Measurements from ENCODE around the gene LIMS1. TPM values are rescaled to one million over a fixed set of nuclear protein-coding genes. Genes with fewer than 3 reads are reported as not detected.
"Not testable (repeated sequence)": the region's sequence is repeated elsewhere in the genome, so short reads cannot be mapped to it uniquely, and the experiment has no call there.

LIMS1 gene
- total RNA-seq, 1 experiment from 2014 or later = 42.8 TPM

DNA sequence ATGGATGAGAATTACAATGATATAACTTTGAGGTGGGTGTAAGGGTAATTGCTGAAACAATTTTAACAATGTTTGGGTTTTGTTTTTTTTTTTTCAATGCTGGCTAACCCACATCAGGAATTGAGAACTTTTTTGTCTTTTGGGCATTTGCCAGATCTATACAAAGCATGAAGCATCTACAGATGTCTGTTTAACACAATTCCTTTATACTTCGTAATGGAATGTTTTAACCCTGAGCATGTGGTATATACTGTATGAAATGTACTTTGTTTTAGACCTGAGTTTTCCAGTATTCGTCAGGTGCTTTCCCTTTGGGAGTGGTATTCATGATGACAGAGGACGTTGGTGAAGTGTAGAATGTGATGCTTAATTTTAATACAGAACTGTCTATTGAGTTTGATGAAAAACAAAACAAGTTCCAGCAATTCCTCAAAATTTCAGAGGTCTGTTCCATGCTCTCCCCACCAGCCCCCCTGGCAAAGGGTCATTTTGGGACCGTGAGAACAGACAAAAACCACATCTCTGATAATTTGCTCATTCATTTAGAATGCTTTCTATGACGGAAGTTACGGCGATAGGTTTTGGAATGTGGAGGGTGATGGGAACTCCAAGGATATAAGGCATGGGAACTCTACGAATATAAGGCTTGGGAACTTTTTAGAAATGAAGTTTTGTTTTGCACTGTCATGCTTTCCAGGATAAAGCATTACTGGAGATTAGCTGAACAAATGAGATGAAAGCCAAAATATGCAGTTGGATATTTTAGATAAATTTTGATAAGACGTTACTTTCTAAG is 14.1 kb downstream of the LIMS1 start:
- no peak for DNase-seq (ENCODE audit: extremely low read depth, low read depth)

DNA sequence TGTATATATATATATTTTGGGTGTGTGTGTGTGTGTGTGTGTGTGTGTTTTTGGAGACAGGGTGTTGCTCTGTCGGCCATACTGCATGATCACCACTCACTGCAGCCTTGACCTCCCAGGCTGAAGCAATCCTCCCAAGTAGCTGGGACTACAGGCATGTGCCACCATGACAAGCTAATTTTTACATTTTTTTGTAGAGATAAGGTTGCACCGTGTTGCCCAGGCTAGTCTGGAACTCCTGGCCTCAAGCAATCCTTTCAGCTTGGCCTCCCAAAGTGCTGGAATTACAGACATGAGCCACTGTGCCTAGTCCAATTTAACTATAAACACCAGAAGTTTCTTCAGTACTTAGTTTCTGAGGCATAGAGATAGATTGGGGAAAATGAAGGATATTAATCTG is 18.3 kb downstream of the LIMS1 start:
- DNase-seq (ENCODE audit: extremely low read depth, low read depth) = no peak

DNA sequence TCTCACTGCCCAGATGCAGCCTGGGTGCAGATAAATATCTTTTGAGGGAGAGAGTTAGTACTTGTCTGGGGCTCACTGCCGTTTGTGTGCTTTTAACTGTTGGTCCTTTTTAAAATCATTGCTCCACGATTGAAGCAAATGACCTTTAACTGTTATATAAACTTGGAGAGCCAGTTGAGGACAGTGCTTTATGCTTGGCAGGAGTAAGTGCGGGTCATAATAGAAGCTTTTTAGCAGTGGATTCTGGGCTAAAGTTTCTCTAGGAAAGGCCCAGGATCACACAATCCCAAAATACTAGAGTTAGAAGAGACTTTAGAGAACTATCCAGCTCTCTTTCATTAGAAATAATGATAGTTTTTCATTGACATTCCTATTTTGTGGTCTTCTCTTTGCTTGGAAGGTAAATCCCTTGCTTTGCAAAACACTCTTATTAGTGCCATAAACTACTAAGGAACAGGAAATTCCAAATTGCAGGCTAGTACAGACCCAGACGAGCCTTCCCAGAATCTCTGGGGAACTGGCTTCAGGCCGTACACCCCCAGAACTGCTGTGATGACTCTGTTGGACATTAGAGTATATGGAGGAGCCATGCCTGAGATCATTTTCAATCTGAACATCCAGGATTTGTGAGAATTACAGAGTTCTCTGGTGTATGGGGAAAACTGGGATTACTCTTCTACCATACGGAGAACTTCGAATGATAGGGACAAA is 19.1 kb downstream of the LIMS1 start:
- DNase-seq (ENCODE audit: extremely low read depth, low read depth) = no peak

DNA sequence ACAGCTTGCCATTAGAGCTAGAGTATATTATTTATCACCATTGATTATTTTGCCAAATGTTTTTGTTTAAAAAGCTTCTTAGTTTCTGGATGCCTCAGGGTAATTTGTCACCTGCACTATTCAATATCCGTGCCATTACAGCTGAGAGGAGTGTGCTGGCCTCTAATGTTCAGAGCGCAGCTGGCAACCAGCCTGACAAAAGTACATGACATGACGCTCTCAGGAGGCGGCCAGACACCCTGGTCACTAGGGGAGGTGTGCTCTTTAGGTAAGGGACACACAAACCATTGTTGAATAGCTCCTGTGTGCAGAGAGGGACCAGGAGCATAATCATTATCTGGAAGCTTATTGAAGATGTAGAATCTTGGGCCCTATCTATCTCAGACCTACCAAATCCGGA is 20.3 kb downstream of the LIMS1 start:
- DNase-seq (ENCODE audit: extremely low read depth, low read depth) = no peak

DNA sequence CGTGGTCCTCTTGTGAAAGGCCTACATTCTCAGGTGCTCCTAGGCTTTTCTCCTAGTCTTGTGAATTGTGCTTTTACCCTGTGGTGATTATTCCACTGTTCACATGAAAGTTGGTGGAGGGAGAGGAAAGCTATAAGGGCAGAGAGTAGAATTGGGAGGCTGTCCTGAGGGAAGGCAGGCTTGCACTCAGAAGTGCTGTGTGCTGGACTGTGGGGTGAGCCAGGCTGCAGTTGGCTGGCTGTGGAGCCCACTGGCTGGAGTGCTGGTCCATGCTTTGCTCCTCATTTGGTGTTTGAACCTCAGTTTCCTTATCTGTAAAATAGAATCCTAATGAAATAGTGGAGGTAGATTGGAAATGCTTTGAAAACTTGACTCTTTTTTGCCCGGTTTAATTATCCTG is 21.3 kb downstream of the LIMS1 start:
- no peak for DNase-seq (ENCODE audit: extremely low read depth, low read depth)

DNA sequence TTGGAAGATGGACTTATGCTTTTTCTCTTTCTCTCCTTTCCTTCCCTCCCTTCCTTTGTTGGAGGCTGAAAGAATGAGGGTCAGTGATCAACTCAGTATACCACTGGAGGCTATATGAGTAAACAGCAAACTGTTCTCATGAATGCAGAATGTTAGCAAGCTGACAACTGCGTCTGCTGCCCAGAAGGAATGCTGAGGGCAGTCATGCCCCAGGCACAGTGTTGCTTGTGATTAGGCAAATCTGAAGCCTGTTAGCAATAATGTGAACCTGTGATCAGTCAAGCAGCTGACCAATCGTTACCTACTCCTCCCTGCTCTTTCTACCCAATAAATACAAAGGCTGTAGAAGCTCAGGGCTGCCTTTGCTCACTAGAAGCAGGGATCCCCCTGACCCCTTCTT is 22.3 kb downstream of the LIMS1 start:
- DNase-seq (ENCODE audit: extremely low read depth, low read depth) = not testable (repeated sequence)

DNA sequence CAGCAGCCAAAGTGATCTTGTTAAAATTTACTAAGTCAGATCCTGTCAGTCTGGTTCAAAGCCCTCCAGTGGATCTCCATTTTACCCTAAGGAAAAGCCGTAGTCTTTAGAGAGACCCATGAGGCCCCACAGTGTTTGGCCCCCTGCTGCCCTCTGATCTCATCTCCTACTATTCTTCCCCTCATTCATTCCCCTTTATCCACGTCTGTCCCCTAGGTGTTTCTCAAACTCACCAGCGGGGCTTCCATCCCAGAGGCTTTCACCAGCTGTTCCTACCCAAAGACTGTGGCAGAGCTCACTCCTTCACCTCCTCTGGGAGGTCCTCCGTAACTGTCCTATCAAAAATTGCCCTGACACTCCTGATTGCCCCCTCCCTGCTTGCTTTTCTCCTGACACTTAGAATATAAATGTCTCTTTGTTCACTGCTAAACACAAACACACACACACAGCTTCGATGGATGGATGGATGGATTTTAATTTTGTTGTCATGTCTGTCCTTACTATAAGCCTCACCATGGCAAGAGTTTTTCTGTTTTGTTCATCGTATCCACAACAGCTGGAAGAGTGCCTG is 26.1 kb downstream of the LIMS1 start:
- DNase-seq (ENCODE audit: extremely low read depth, low read depth) = no peak

DNA sequence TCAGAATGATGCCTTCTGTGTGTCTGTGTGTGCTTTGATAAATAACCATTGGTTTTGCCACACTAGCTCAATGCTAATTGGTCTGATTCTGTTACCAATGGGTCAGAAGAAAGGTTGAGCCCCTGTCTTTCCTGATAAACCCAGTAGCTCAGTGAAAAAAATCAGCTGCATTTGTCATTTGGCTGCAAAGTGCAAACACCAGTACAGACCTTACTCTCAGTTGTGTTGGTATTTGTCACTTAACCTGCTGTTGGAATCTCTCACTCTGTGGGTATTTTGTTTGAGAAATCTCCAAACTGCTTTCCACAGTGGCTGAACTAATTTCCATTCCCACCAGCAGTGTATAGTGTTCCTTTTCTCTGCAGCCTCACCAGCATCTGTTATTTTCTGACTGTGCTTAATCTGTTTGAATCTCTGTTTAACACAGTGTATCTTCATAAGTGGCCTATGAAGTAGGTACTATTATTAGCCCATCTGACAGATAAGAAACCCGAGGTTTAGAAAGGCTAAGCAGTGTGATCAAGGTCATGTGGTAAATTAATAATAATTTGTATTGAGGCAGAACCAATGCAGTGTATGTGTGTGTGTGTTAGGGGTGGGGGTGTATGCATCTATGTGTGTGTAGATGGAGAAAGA is 26.7 kb downstream of the LIMS1 start:
- DNase-seq (ENCODE audit: extremely low read depth, low read depth) = no peak

DNA sequence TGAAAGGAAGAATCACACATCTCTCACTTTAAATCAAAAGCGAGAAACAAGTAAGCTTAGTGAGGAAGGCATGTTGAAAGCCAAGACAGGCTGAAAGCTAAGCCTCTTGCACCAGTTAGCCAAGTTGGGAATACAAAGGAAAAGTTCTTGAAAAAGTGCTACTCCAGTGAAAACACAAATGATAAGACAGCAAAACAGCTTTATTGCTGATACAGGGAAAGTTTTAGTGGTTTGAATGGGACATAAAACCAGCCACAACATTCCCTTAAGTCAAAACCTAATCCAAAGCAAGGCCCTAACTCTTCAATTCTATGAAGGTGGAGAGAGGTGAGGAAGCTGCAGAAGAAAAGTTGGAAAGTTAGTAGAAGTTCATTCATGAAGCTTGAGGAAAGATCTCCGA is 28.0 kb downstream of the LIMS1 start:
- DNase-seq (ENCODE audit: extremely low read depth, low read depth) = no peak

DNA sequence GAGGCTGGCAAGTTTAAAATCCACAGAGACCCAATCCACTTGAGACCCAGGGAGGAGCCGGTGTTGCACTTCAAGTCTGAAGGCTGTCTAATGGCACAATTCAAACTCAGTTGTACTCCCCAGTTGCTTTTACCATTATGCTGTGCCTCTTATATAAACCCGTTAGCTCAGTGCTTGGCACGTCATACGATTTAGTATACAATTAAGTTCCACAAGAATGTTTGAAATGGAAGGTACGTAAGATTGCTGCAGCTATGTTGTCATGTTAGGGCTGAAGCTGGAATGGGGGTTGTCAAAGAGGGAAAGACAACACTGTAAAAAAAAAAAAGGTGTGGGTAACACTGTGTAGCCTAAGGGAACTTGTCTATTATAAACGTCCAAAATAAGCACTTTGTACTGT is 30.2 kb downstream of the LIMS1 start:
- DNase-seq (ENCODE audit: extremely low read depth, low read depth) = no peak

DNA sequence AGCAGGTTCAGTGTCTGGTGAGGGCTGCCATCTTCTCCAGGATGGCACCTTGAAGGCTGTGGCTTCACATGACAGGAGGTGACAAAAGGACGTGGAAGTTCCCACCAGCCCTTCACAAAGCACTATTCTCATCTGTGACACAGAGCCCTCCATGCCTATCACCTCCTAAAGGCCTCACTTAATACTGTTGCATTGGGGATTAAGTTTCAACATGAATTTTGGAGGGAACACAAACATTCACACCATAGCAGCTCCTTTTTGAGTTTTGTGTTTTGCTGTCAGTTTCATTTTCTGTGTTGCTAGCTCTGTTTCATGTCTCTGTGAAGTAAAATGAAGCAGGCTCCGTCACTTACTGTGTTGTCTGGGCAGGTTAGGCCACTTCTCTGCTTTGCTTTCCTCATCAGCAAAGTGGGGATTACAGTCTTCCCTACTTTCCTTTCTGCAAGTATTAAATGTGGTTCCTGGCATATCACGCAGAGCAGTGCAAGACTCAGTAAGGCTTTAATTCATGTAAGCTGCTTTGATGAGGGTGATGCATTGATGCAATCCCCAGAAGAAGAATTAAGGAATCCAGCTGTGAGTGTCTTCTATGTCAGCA is 31.6 kb downstream of the LIMS1 start:
- no peak for DNase-seq (ENCODE audit: extremely low read depth, low read depth)

DNA sequence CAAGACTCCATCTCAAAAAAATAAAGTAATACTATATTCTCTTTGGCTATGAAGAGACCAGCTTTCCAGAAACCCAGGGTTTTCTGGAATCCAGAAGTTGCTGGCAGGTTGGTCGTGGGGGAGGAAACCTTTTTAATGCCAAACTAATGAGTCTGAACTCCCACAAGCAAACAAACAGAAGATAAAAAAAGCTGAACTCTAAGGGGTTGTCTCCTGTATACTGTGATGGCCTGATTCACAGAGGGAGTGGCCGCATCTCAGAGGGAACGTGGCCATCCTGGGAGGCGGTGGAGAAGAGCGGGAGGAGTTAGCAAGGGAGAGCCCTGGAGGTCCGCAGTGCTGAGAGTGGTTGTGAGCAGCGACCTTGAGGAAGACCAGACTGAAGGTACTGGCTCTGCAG is 36.1 kb downstream of the LIMS1 start:
- no peak for DNase-seq (ENCODE audit: extremely low read depth, low read depth)

DNA sequence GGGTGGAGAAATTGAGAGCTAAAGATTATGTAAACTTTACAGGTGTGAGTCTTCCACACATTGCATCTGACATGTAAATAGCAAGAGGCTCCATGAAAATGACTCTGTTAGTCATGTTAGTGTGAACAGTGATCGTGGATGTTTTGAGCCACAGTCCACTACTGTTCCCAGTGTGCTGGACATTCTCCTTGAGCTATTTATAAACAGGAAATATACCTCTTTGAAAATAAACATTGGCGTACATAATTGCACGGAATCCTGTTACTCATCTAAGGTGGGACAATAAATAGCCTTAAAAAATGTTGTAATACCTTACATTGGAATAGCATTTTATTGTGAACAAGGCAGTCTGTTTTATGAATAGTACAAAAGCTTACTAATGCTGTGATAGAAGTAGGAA is 37.0 kb downstream of the LIMS1 start:
- DNase-seq (ENCODE audit: extremely low read depth, low read depth) = no peak

DNA sequence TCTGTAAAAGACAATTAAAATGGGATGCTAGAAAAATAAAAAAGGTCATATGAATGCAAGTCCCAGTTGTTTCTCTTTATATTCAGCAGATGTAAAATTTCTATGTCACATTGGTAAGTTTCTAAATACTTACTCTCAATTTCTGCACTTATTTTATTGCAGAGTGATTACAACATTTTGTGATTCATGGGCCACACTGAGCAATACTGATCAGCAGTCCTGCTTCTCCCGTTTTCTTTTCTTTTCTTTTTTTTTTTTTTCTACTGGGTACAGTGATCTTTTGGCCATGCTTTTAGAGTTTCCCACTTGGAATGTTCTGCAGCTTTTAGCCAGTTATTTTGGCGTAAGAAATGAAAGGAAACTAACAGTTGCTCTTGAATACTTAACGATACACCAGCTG is 38.8 kb downstream of the LIMS1 start:
- no peak for DNase-seq (ENCODE audit: extremely low read depth, low read depth)

DNA sequence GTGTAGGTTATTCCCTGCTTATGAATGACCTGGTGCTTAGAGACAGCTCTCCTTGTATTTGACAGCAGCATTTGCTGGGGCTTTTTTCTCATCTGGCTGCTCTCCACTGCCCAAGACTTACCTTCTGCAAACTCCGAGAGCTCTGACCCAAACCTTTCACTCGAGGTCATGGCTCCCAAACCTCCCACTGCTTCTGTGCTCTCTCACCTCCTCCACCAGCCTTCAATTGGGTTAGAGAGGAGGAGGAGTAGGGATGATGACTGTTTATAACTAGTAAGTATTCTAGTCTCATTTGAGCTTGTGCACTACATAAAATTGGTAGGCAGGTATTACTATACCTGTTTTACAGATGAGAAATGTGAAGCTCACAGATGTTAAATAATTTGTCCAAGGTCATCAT is 40.1 kb downstream of the LIMS1 start:
- no peak for DNase-seq (ENCODE audit: extremely low read depth, low read depth)

DNA sequence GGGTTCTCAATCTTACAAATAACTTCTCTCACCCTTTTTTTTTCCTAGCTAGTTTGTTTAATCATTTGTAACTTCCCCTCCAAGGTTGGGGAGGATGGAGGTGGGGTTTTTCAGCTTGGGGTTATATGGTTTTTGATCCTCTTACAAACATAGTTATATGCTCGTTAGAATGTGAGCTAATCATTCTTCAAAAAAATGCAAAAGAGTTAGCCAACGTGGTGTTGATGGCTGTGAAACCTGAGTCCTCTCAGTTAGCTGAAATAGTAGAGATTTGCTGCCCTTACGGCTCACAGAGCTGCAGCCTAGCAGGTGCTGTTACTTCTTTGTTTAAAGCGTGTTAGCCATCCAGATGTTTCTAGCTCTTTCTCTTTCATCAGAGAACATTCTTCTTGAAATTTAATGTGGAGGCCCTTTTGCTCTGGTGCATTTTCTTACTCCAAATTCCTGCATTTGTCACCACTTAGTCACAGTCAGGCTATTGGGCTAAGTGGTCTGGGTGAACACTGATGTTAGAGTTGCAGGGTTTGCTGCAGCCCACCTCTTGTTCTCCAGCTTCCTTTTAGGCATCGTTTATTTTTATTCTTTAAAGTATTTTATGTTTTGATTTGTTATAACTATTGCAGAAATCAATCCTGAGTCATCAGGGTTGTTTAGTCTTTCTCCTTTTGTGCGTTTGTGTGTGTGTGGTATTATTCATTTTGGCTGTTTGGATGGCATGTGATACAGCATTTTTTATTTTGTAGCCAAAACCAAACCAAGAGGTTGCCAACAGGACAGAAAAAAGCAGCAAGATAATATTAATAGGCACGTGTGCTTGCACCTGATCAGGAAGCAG is 41.1 kb downstream of the LIMS1 start:
- DNase-seq (ENCODE audit: extremely low read depth, low read depth) = no peak

DNA sequence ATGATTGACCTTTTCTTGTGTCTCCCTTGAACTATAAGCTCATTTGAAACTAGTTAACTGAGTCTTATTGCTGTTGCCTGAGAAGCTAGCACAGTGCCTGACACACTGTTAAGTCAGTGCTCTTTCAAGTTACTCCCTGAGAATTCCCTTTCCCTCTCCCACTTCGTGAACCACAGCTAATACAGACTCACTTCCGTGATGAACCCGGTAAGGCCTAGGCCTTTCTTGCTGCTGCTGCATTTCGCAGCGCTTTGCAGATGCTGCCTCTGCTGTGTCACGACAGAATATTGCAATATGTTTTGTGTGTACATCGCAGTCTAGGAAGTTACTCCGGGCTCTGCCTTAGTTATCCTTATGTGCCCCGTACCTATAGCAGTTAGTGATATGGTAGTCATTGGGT is 42.8 kb downstream of the LIMS1 start:
- DNase-seq (ENCODE audit: extremely low read depth, low read depth) = no peak

DNA sequence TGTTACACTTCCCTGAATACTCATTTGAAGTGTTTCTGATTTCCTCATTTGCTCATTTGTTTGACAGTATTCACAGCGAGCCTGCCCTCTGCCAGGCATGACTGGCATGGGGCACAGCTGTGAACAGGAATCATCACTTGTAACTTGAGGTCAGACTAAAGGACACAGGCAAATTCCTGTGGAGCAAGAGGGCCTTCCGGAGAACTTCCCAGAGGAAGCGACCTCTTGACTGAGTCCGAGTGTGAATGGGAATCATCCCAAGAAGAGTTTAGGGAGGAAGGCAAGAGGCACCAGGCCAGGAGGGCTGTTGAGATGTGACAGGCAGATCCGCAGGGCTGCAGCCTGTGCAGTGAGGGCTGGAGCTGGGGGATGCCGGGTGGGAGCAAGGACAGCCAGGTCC is 45.4 kb downstream of the LIMS1 start:
- no peak for DNase-seq (ENCODE audit: extremely low read depth, low read depth)

DNA sequence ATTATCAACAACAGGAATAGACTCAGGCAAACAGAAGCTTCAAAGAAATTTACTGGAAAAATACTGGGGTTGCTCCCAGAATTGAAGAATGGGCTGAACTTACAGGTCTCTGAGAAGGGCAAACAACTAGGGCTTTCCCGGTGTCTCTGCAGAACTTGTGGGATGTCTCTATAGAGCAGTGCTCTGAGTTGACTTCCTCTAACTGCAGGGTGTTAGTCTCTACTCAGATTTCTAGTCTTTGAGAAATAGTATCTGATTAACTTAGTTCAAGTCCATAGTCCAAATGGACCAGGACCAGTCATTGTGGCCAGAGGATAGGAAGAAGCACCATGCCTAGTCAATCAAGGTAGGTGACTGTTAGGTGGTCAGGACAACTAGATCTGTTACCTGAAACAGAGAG is 45.8 kb downstream of the LIMS1 start:
- DNase-seq (ENCODE audit: extremely low read depth, low read depth) = no peak

DNA sequence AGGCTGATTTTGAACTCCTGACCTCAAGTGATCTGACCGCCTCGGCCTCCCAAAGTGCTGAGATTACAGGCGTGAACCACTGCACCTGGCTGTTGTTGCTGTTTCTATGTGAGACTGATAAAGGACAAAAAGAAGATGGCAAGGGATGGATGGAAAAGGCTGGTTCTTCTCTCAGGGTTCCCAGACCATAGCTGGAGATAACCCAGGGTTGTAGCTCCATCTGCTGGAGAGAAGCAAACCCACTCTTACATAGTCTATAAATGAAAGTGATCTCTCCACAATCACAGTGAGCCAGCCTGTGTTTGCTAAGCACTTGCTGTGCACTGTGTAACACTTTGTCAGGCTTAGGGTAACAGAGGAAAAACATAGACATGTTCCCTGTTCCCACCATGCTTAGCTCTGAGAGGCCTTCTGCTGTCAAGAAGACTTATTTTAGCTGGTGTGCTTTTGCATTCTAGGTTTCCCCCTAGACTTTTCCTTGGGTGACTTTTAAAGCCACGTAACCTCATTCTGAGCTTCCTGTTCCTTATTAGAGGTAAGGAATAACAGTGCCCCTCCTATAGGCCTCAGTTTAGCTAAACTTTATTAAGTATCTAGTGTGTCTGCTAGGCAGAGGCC is 49.7 kb downstream of the LIMS1 start:
- peak; percentile 76 for DNase-seq (ENCODE audit: extremely low read depth, low read depth)
